OCI-LY1 (cell line): ENCODE data around the gene WNK4.

Source experiments
- H2AFZ ChIP-seq: fragments of 200-600 bp; sonication (generic), shearing (Covaris generic); 2 replicates; pipeline ENCODE4 v1.6.0; 2014; ENCODE audit warnings: antibody characterized with exemption, mild to moderate bottlenecking, low read length
- H3F3A ChIP-seq: fragments of 200-600 bp; sonication (generic), shearing (Covaris generic); 2 replicates; pipeline ENCODE4 v1.6.0; 2014; ENCODE audit warnings: mild to moderate bottlenecking, antibody characterized with exemption, low read length, moderate library complexity; ENCODE audit not compliant: insufficient read depth
- H3K27ac ChIP-seq: fragments of 200-600 bp; sonication (generic); 2 replicates; pipeline ENCODE4 v1.5.1; 2014; ENCODE audit warnings: low read length, mixed run types, mild to moderate bottlenecking, low read depth; ENCODE audit not compliant: poor library complexity, severe bottlenecking
- H3K27me3 ChIP-seq: fragments of 200-600 bp; sonication (generic); 2 replicates; pipeline ENCODE4 v1.6.0; 2014; ENCODE audit warnings: antibody characterized with exemption, mild to moderate bottlenecking, low read length, moderate library complexity; ENCODE audit not compliant: insufficient read depth
- H3K36me3 ChIP-seq: fragments of 200-600 bp; sonication (generic); 2 replicates; pipeline ENCODE4 v1.6.1; 2014; ENCODE audit warnings: mild to moderate bottlenecking, antibody characterized with exemption, low read length, moderate library complexity, mixed read lengths; ENCODE audit not compliant: insufficient read depth
- H3K4me1 ChIP-seq: fragments of 200-600 bp; sonication (generic); 2 replicates; pipeline ENCODE4 v1.5.1; 2014; ENCODE audit warnings: mild to moderate bottlenecking, low read length, moderate library complexity; ENCODE audit not compliant: insufficient read depth, severe bottlenecking
- H3K4me2 ChIP-seq: fragments of 200-600 bp; sonication (generic), shearing (Covaris generic); 2 replicates; pipeline ENCODE4 v1.6.1; 2014; ENCODE audit warnings: low read length
- H3K4me3 ChIP-seq: fragments of 200-600 bp; sonication (generic); 2 replicates; pipeline ENCODE4 v1.5.1; 2014; ENCODE audit warnings: low read length, low read depth, mild to moderate bottlenecking, mixed read lengths; ENCODE audit not compliant: poor library complexity, severe bottlenecking
- H3K79me2 ChIP-seq: fragments of 200-600 bp; shearing (Covaris generic); 2 replicates; pipeline ENCODE4 v1.6.1; 2016; ENCODE audit warnings: mixed run types, low read length, mixed read lengths; ENCODE audit not compliant: insufficient read depth
- H3K9ac ChIP-seq: fragments of 200-600 bp; sonication (generic), shearing (Covaris generic); 2 replicates; pipeline ENCODE4 v1.6.1; 2014; ENCODE audit warnings: mild to moderate bottlenecking, low read length, mixed read lengths
- H3K9me2 ChIP-seq: fragments of 200-600 bp; sonication (generic), shearing (Covaris generic); 2 replicates; pipeline ENCODE4 v1.6.1; 2014; ENCODE audit warnings: low read depth, mild to moderate bottlenecking, low read length, mixed read lengths
- H3K9me3 ChIP-seq: fragments of 200-600 bp; shearing (Covaris generic); 2 replicates; pipeline ENCODE4 v1.6.1; 2014; ENCODE audit warnings: low read length, mixed read lengths
- H4K20me1 ChIP-seq: fragments of 200-600 bp; sonication (generic), shearing (Covaris generic); 2 replicates; pipeline ENCODE4 v1.6.0; 2016; ENCODE audit warnings: mild to moderate bottlenecking, low read length; ENCODE audit not compliant: insufficient read depth
- EZH2 ChIP-seq: fragments of 200-600 bp; sonication (generic), shearing (Covaris generic); IDR thresholded peaks from 2 replicates; pipeline ENCODE4 v1.8.0; 2017; ENCODE audit warnings: borderline replicate concordance, mixed run types, mild to moderate bottlenecking, antibody characterized with exemption, low read length, moderate library complexity, mixed read lengths
- TF ChIP-seq, protein P1 (sequence below): fragments of 200-600 bp; sonication (generic), shearing (Covaris generic); IDR thresholded peaks from 2 replicates; pipeline ENCODE4 v1.5.1; 2017; ENCODE audit warnings: mild to moderate bottlenecking, antibody characterized with exemption, low read length, moderate library complexity, mixed read lengths

WNK4 gene

DNA sequence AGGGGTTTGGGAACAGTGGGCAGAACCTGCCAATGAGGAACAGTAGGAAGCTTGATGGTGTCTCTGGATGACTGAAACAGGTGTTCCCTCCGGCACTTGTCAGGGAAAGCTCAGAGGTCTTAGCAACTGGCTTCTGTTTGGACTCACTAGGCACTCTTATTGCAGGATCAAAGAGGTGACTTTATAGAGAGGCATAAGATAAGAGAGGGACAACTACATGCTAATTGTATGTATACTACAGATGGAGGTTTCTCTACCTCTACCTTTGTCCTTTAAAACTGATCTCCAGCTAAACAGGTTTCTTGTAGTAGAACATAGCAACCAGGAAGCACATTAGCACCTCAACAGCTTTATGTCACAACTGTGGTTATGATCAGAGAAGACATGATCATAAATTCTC is 25.8 kb downstream of the WNK4 start:
- Histone ChIP-seq H4K20me1 (no peaks in the 10 kb centered on the region), H3K9ac (no peak overlapping the region), H3F3A (no peaks in the 10 kb centered on the region), H3K27me3 (no peaks in the 10 kb centered on the region), H2AFZ (no peak overlapping the region), H3K4me2 (no peak overlapping the region), H3K4me3 (no peak overlapping the region), H3K79me2 (no peaks in the 10 kb centered on the region), H3K9me3 (no peaks in the 10 kb centered on the region), H3K9me2 (no peaks in the 10 kb centered on the region), H3K4me1 (no peaks in the 10 kb centered on the region), H3K27ac (no peak overlapping the region), H3K36me3 (peaks cover 22% of the 10 kb centered on the region; the same call in 1 of the 2 replicates)
- TF ChIP-seq EZH2 = no peak
- TF ChIP-seq, protein P1, sequence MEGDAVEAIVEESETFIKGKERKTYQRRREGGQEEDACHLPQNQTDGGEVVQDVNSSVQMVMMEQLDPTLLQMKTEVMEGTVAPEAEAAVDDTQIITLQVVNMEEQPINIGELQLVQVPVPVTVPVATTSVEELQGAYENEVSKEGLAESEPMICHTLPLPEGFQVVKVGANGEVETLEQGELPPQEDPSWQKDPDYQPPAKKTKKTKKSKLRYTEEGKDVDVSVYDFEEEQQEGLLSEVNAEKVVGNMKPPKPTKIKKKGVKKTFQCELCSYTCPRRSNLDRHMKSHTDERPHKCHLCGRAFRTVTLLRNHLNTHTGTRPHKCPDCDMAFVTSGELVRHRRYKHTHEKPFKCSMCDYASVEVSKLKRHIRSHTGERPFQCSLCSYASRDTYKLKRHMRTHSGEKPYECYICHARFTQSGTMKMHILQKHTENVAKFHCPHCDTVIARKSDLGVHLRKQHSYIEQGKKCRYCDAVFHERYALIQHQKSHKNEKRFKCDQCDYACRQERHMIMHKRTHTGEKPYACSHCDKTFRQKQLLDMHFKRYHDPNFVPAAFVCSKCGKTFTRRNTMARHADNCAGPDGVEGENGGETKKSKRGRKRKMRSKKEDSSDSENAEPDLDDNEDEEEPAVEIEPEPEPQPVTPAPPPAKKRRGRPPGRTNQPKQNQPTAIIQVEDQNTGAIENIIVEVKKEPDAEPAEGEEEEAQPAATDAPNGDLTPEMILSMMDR = no peak

DNA sequence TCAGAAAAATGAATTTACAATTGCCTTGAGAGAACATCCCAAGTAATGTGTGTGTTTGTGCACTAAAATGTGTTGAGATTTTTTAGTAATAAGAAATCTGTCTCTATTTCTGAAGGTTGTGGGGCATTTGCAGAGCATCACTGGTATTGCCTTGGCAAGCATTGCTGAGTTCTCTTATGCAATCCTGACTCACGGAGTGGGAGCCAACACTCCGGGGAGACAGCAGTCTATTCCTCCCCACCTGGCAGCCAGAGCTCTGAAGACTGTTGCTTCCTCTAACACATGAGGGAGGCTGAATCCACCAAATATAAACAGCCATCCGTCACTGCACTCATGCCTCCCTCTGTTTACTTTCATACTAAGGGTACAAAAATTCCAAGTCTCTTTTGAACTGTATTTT is 28.8 kb downstream of the WNK4 start:
- H3K27ac ChIP-seq = no peak overlapping the region
- no peaks in the 10 kb centered on the region for H3K4me1 ChIP-seq
- no peak overlapping the region for H3K4me3 ChIP-seq
- H4K20me1 ChIP-seq = no peaks in the 10 kb centered on the region
- H3K9me3 ChIP-seq = no peaks in the 10 kb centered on the region
- H2AFZ ChIP-seq = no peak overlapping the region
- peaks cover 41% of the 10 kb centered on the region for H3K36me3 ChIP-seq
- H3K4me2 ChIP-seq = no peak overlapping the region
- no peaks in the 10 kb centered on the region for H3K27me3 ChIP-seq
- H3K9ac ChIP-seq = no peak overlapping the region
- no peaks in the 10 kb centered on the region for H3K79me2 ChIP-seq
- no peaks in the 10 kb centered on the region for H3K9me2 ChIP-seq
- no peak for TF ChIP-seq EZH2
- TF ChIP-seq, protein P1 = no peak
- H3F3A ChIP-seq = no peaks in the 10 kb centered on the region

DNA sequence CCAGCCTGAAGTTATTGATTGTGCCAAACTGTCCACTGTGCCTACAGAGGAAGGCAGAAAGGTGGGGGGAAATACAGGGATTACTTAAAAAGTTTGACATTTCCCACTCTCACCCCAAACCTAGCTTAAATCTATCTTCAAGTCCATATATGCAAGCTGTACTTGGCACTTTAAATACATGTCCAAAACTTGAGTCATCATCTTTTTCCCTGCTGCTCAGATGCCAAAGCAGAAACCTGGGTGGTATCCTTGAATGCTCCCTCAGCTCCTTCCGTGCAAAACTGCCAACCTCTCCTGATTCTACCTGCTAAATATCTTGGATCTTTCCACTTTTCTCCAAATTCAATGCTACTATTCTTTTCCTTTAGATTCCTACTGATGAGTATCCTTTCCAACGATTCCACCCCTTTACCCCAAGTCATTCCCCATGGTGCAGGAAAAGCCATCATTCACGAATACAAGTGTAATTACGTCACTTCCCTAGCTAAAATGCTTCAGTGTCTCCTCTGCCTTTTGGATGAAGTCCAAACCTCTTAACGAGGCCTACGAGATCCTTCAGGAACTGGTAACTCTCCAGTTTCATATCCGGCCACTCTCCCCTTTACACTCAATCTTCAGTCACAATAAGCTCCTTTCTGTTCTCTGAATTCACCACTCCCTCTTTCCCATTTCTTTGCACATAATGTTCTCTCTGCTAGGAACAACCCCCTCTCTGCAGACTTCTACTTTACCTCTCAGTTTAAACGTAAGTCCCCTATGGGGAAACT is 34.4 kb downstream of the WNK4 start:
- H3K4me3 ChIP-seq = no peak overlapping the region
- H3K9me2 ChIP-seq = no peaks in the 10 kb centered on the region
- H3K27ac ChIP-seq = no peak overlapping the region
- H3K27me3 ChIP-seq = no peaks in the 10 kb centered on the region
- H2AFZ ChIP-seq = no peak overlapping the region
- no peak overlapping the region for H3K4me2 ChIP-seq
- no peaks in the 10 kb centered on the region for H3K9me3 ChIP-seq
- H3K79me2 ChIP-seq = no peaks in the 10 kb centered on the region
- H3K9ac ChIP-seq = no peak overlapping the region
- TF ChIP-seq EZH2 = no peak
- TF ChIP-seq, protein P1 = no peak
- H3F3A ChIP-seq = no peaks in the 10 kb centered on the region
- H4K20me1 ChIP-seq = no peaks in the 10 kb centered on the region
- peaks cover 87% of the 10 kb centered on the region for H3K36me3 ChIP-seq
- no peaks in the 10 kb centered on the region for H3K4me1 ChIP-seq
